ENCODE data around the gene OR2B2.
"Not testable (repeated sequence)": the region's sequence is repeated elsewhere in the genome, so short reads cannot be mapped to it uniquely, and the experiment has no call there.

- TF ChIP-seq CTCF, POLR2AphosphoS5, POLR2A, EP300 (IDR thresholded peaks at IDR 0.05): not testable (repeated sequence)
Measured at GRCh38 chr6:27928041-27928440, 15.8 kb upstream of the OR2B2 start.
